HG03095 (cell line): ENCODE results near the gene SYCE3.
A peak's percentile ranks its signal among the peaks of the same experiment; 100 is the strongest.

ENCODE experiments used
- ATAC-seq: cut with Tn5 transposase; IDR thresholded peaks from one replicate; pipeline ENCODE4 v1.9.1; 2021; ENCODE audit warnings: moderate library complexity; ENCODE audit not compliant: unreplicated experiment

Gene SYCE3

DNA sequence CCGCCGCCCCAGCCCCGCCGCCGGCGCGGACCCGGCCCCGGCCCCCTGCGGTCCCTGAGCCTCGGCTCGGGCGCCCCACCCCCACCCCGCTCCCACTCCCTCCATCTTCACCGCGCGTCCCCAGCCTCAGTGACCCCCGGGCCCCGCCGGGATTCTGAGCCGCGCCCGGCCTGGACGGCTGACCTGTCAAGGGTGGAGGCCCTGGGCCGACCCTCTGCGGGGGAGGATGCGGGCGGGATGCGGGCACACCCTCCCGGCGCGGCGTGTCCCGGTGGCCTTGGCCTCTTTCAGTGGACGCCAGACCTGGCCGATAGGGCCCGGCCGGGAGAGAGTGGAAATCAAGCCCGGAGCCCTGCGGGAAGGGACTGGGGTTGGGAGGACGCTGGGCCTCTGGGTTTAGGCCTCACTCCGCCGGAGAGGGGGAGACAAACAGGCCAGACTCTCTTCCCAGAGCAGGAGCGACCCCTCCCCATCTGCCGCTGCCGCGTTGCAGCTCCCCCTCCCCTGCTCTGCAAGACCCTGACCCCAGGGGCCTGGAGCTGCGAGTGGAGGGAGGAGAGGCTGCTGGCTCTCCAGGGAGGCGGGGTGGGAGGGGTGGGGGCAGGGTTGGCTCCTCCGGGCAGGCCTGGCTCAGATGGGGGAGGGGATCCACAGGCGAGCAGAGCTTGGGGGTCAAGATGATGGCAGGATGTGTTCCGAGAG is 38.4 kb upstream of the SYCE3 start:
- no peak for ATAC-seq

GRCh38 chr22:50600538-50600937 is 37.8 kb upstream of the SYCE3 start, which contains the start of gene MAPK8IP2:
MAPK8IP2 (plus strand) TSS chr22:50600793; CDS start chr22:50600819, 26 bp downstream.
- no peak for ATAC-seq

- ATAC-seq: no peak
Observed at GRCh38 chr22:50599816-50600455, 37.2 kb upstream of the SYCE3 start.

- ATAC-seq: no peak
Observed at GRCh38 chr22:50597097-50597496, 34.4 kb upstream of the SYCE3 start.

DNA sequence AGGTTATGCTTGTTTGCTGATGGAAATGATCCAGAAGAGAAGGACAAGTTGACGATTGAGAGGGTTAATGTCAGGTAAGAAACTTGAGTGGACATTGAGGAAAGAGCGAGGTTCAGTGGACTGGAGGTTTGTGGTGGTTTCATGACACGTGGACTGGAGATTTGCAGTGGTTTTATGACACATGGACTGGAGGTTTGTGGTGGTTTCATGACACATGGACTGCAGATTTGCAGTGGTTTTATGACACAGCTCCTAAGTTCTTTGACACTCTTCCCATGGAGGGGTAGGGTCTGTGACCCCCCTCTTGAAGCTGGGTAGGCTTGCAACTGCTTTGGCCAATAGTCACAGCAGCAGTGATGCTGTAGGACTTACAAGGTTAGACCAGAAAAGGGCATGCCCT is 32.5 kb upstream of the SYCE3 start:
- no peak for ATAC-seq

GRCh38 chr22:50587407-50587806 is 24.7 kb upstream of the SYCE3 start:
- no peak for ATAC-seq

- no peak for ATAC-seq
Observed at GRCh38 chr22:50586416-50586815, 23.7 kb upstream of the SYCE3 start.

GRCh38 chr22:50585781-50586180 is 23.1 kb upstream of the SYCE3 start:
- no peak for ATAC-seq

DNA sequence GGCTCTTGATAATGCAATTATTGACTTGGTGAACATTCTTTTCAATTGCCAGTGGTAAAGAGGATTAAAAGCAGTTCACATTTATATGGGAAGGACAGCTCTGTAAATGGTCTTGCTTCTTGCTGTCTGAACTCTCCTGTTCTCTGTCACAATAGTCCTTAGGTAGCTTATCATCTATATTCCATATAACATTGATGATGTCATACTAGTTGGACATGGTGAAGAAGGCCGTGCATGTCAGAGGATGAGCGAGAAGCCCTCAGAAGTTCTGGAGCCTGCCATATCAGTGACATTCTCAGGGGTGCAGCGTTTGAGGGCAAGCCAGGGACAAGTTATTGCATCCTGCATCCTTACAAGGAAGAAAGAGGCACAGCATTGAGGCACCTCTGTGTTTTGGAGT is 22.5 kb upstream of the SYCE3 start:
- ATAC-seq: no peak

DNA sequence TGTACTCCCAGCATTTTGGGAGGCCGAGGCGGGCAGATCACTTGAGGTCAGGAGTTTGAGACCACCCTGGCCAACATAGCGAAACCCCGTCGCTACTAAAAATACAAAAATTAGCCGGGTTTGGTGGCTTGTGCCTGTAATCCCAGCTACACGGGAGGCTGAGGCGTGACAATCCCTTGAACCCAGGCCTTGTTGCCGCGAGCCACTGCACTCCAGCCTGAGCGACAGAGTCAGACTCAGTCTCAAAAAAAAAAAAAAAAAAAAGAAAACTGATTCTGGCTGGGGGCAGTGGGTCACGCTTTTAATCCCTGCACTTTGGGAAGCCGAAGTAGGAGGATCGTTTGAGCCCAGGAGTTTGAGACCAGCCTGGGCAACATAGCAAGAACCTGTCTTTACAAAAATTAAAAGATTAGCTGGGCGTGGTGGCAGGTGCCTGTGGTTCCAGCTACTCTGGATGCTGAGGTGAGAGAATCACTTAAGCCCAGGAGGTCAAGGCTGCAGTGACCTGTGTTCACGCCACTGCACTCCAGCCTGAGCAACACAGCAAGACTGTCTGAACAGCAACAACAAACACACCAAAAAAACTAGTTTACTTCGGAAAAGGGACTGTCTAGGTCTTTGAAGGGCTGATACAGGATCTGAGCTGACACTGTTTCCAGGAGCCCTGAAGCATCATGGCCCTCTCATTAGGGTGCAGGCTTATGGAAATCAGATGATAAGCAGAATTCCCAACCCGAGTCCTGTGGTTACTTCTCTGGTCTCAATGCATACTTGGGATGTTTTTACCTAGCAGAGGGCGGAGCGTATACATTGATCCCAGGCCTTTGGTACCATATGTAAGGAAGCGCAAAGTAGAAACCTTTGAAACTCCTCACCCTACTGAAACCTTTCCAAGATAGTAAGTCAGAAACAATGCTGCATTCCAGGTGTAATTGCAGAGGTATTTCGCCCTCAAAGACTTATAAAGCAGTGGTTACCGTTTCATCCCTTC is 21.7 kb upstream of the SYCE3 start:
- no peak for ATAC-seq

- ATAC-seq: peak; percentile 24
Observed at GRCh38 chr22:50583294-50583861, 20.7 kb upstream of the SYCE3 start.

- peak; percentile 84 for ATAC-seq
Observed at GRCh38 chr22:50582493-50583293, 20.0 kb upstream of the SYCE3 start, which contains the start of gene CHKB. CHKB (minus strand) TSS chr22:50582849; CDS start chr22:50582781, 68 bp downstream.

- peak; percentile 25 for ATAC-seq
Observed at GRCh38 chr22:50581950-50582492, 19.3 kb upstream of the SYCE3 start.

DNA sequence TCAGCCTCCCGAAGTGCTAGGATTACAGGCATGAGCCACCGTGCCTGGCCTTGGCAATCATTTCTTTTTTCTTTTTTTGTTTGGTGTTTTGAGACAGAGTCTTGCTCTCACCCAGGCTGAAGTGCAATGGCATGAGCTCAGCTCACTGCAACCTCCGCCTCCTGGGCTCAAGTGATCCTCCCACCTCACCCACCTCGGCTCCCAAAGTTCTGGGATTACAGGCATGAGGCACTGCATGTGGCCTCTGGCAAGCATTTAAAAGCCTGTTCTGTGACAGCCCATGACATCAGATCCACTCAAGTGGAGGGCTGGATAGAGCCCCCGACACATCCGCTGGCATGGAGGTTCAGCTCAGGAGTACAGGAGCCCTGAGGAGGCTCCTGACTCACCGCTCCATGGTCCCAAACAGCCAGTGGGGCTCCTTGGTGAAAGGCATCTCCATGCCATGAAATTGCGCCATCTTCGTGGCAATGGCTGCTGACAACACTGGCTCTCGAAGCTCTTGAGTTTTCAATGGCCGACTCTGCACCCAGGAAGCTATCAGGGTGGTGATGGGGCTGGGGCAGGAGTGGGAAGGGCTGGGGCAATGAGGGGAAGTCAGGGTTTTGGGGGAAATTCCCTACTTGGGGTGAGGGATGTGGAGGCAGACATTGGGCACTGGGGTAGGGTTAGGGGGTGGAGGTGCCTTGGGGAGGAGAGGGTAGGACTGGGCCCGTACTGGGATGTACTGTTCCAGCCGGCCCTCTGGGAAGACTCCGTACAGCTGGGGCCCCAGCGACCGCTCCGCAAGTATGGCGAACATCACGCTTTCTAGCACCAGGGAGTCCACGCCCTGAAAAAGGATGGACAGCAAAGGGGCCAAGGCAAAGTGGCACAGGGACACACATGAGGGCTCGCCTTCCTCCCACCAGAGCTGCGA is 18.6 kb upstream of the SYCE3 start:
- ATAC-seq: no peak

- ATAC-seq: no peak
Observed at GRCh38 chr22:50579752-50580151, 17.0 kb upstream of the SYCE3 start.

DNA sequence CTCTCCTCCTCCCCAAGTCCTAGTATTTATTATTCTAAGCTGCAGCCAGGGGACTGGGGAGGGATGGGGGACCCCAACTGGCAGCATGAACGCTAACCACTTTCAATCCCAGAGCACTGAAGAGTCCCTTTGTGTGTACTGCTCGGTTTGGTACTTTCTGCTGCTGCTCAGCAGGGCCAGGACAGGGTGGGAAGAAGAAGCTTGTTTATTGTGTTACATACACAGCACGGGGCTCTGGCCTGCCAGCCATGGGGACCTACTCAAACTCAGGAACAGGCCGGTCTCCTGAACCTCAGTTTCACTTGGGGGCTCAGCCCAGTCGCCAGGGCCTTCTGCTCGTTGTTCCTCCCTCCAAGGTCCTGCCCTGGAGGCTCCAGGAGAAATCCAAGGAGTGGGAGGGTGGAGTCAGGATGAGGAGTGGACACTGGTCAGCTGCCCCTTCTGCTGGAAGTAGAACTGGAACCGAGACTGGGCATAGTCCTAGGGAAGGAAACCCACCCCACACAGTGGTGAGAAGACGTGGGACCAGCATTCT is 16.1 kb upstream of the SYCE3 start:
- ATAC-seq: no peak

GRCh38 chr22:50577987-50578775 is 15.5 kb upstream of the SYCE3 start, which contains the start of gene CPT1B:
CPT1B (minus strand) TSS chr22:50578427; CDS start chr22:50577915, 512 bp downstream.
- no peak for ATAC-seq

- ATAC-seq: no peak
Observed at GRCh38 chr22:50577697-50577986, 14.9 kb upstream of the SYCE3 start.
